ENCODE results near the gene PCNT.

PCNT gene

DNA sequence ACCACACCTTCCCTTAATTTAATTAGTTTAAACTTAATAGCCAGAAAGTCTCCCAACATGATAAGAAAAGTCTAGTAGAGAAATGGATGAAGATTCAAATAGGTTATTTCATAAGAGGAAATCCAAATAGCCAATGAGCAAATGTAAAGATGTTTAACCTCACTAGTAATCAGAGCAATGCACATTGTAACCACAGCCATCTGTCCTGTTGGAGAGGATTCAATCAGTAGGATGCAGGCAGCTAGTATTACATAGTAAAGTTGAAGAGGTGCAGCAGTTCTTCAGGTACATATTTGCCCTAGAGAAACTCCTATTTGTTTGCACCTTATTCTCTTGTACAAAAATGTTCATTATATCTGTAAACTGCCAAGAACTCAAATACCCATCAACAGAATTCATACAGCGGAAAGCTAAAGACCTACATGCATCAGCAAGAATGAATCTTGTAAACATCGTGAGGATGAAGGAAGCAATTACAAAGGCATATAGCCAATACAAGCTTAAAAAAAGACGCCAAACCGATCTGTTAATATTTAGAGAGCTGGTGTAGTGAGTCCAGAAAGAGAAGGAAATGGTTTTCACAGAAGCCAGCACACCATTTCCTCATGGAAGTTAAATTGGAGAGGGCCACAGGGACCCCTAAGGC is 162.6 kb downstream of the PCNT start:
- DNase-seq = no peak

DNA sequence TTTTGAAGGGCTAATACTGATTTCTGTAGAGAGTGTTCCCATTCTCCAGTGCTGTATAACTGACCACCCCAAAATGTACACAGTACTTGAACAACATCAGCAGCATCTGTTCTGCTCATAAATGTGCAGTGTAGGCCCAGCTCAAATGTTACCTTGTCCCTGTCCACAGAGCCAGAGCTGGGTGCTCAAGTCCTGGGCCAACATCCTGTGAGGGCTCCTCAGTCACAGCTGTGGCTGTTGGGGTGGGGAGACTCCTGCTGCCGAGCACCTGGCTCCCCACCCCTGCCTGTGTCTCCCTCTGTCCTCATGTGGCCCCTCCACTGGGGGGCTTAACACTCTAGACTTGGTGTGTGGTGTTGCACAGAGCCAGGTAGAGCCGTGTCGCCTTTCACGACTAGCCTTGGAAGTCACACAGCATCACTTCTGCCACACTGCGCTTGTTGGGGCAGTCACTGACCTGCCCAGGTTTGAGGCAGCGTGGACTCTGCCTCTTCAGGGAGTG is 165.3 kb downstream of the PCNT start:
- DNase-seq = no peak

DNA sequence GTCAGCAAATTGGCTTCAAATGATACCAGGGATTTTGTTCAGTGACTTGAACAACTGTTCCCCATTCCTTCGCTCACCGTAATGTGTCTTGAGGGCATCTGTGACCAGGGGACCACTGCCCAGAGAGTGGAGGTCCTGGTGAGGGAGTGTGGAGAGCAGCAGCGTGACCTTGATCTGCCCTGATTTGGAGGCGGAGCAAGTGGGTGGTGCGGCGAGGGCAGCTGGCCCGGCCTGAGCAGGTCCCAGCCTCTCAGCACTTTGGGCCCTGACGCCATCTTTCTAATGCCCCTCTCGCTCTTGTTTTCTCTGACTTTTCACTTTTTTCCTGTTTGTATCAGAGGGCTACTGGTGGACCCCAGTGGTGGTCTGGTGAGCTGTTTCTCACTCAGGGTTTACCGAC is 165.8 kb downstream of the PCNT start:
- DNase-seq = no peak

DNA sequence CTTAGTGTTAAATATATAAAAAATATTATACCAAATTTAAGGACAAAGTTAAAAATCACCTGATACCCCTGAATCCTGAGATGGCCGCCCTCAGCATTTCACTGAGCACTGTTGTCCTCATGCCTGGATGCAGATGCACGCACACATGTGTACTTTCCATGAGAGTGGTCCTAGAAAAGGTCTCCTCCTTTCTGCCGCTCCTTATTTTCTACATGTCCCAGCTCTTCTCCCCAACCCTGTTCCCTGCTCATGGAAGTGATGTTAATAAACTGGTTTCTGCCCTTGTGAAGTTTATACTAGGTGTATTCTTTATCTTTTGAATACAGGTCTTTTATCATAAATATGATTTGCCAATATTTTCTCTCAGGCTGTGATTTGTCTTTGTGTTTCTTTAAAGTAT is 167.6 kb downstream of the PCNT start:
- no peak for DNase-seq

DNA sequence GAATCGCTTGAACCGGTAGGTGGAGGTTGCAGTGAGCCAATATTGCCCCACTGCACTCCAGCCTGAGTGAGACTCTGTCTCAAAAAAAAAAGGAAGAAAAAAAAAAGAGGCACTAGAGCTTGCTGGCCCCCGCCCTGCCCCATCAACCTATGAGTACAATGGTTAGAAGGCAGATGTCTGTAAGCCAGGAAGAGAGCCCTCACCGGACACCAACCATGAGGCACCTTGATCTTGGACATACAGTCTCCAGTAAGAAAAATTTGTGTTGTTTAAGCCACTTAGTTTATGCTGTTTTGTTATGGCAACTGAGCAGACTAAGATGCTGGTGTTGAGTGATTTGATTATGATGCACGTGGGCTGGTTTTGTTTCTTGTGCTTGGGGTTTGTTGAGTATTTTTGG is 168.9 kb downstream of the PCNT start:
- no peak for DNase-seq

DNA sequence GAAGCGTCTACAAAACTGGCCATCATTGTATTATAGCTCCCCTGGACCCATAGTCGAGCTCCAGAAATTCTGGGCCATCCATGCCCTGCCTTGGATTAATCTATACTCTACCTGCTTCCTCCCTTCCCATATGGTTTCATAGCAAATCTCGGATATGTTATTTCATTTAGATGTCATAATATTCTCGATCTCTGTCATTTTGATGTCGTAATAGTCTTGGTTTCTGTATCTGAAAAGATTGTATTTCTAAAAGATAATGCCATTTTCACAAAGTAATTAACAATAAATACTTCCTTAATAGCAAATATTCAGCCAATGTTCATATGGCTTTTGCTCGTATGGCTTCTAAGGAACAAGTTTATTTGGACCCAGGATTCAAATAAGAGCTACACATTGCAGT is 169.9 kb downstream of the PCNT start:
- DNase-seq = no peak
